OCI-LY1 (cell line): ENCODE results near the gene ASIC5.

Source experiments
- H2AFZ ChIP-seq: fragments of 200-600 bp; sonication (generic), shearing (Covaris generic); 2 replicates; pipeline ENCODE4 v1.6.0; 2014; ENCODE audit warnings: antibody characterized with exemption, mild to moderate bottlenecking, low read length
- H3F3A ChIP-seq: fragments of 200-600 bp; sonication (generic), shearing (Covaris generic); 2 replicates; pipeline ENCODE4 v1.6.0; 2014; ENCODE audit warnings: mild to moderate bottlenecking, antibody characterized with exemption, low read length, moderate library complexity; ENCODE audit not compliant: insufficient read depth
- H3K27ac ChIP-seq: fragments of 200-600 bp; sonication (generic); 2 replicates; pipeline ENCODE4 v1.5.1; 2014; ENCODE audit warnings: low read length, mixed run types, mild to moderate bottlenecking, low read depth; ENCODE audit not compliant: poor library complexity, severe bottlenecking
- H3K27me3 ChIP-seq: fragments of 200-600 bp; sonication (generic); 2 replicates; pipeline ENCODE4 v1.6.0; 2014; ENCODE audit warnings: antibody characterized with exemption, mild to moderate bottlenecking, low read length, moderate library complexity; ENCODE audit not compliant: insufficient read depth
- H3K36me3 ChIP-seq: fragments of 200-600 bp; sonication (generic); 2 replicates; pipeline ENCODE4 v1.6.1; 2014; ENCODE audit warnings: mild to moderate bottlenecking, antibody characterized with exemption, low read length, moderate library complexity, mixed read lengths; ENCODE audit not compliant: insufficient read depth
- H3K4me1 ChIP-seq: fragments of 200-600 bp; sonication (generic); 2 replicates; pipeline ENCODE4 v1.5.1; 2014; ENCODE audit warnings: mild to moderate bottlenecking, low read length, moderate library complexity; ENCODE audit not compliant: insufficient read depth, severe bottlenecking
- H3K4me2 ChIP-seq: fragments of 200-600 bp; sonication (generic), shearing (Covaris generic); 2 replicates; pipeline ENCODE4 v1.6.1; 2014; ENCODE audit warnings: low read length
- H3K4me3 ChIP-seq: fragments of 200-600 bp; sonication (generic); 2 replicates; pipeline ENCODE4 v1.5.1; 2014; ENCODE audit warnings: low read length, low read depth, mild to moderate bottlenecking, mixed read lengths; ENCODE audit not compliant: poor library complexity, severe bottlenecking
- H3K79me2 ChIP-seq: fragments of 200-600 bp; shearing (Covaris generic); 2 replicates; pipeline ENCODE4 v1.6.1; 2016; ENCODE audit warnings: mixed run types, low read length, mixed read lengths; ENCODE audit not compliant: insufficient read depth
- H3K9ac ChIP-seq: fragments of 200-600 bp; sonication (generic), shearing (Covaris generic); 2 replicates; pipeline ENCODE4 v1.6.1; 2014; ENCODE audit warnings: mild to moderate bottlenecking, low read length, mixed read lengths
- H3K9me2 ChIP-seq: fragments of 200-600 bp; sonication (generic), shearing (Covaris generic); 2 replicates; pipeline ENCODE4 v1.6.1; 2014; ENCODE audit warnings: low read depth, mild to moderate bottlenecking, low read length, mixed read lengths
- H3K9me3 ChIP-seq: fragments of 200-600 bp; shearing (Covaris generic); 2 replicates; pipeline ENCODE4 v1.6.1; 2014; ENCODE audit warnings: low read length, mixed read lengths
- H4K20me1 ChIP-seq: fragments of 200-600 bp; sonication (generic), shearing (Covaris generic); 2 replicates; pipeline ENCODE4 v1.6.0; 2016; ENCODE audit warnings: mild to moderate bottlenecking, low read length; ENCODE audit not compliant: insufficient read depth
- CTCF ChIP-seq: fragments of 200-600 bp; sonication (generic), shearing (Covaris generic); IDR thresholded peaks from 2 replicates; pipeline ENCODE4 v1.5.1; 2017; ENCODE audit warnings: mild to moderate bottlenecking, antibody characterized with exemption, low read length, moderate library complexity, mixed read lengths
- EZH2 ChIP-seq: fragments of 200-600 bp; sonication (generic), shearing (Covaris generic); IDR thresholded peaks from 2 replicates; pipeline ENCODE4 v1.8.0; 2017; ENCODE audit warnings: borderline replicate concordance, mixed run types, mild to moderate bottlenecking, antibody characterized with exemption, low read length, moderate library complexity, mixed read lengths

The ASIC5 gene

DNA sequence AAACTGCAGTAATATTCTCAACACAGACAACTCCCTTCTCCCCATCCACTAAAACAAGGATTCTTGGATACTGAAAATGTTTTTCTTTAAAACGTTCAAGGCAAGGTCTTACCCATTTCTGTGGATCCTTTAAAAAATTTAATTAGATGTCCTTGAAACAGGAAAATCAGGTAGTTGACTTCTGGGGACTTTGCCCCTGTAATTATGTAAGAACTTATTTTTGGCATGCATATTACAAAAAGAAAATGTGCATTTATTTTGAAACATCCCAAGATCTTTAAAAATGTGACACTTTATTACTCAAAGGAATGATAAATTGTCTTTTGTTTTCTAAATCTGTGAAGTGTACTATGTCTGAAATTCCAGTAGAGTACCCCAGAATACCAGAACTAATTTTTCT is 81.4 kb downstream of the ASIC5 start:
- no peak for TF ChIP-seq CTCF
- no peak for TF ChIP-seq EZH2
- Histone ChIP-seq H3K27me3 (no peaks in the 10 kb centered on the region), H4K20me1 (no peaks in the 10 kb centered on the region), H3K36me3 (no peaks in the 10 kb centered on the region), H3K79me2 (no peaks in the 10 kb centered on the region), H3K4me1 (no peaks in the 10 kb centered on the region), H3K9ac (no peak overlapping the region), H3K4me2 (no peak overlapping the region), H3K27ac (no peak overlapping the region), H3K9me2 (no peaks in the 10 kb centered on the region), H3K9me3 (no peaks in the 10 kb centered on the region), H2AFZ (no peak overlapping the region), H3F3A (no peaks in the 10 kb centered on the region), H3K4me3 (no peak overlapping the region)

GRCh38 chr4:155781249-155781831 is 84.7 kb downstream of the ASIC5 start:
- Histone ChIP-seq H3F3A (no peaks in the 10 kb centered on the region), H3K27me3 (no peaks in the 10 kb centered on the region), H3K9ac (no peak overlapping the region), H3K36me3 (no peaks in the 10 kb centered on the region), H4K20me1 (no peaks in the 10 kb centered on the region), H3K27ac (no peak overlapping the region), H3K4me1 (no peaks in the 10 kb centered on the region), H3K9me2 (no peaks in the 10 kb centered on the region), H3K9me3 (no peaks in the 10 kb centered on the region), H3K4me2 (no peak overlapping the region), H3K79me2 (no peaks in the 10 kb centered on the region), H2AFZ (no peak overlapping the region), H3K4me3 (no peak overlapping the region)
- TF ChIP-seq EZH2 (no peak), CTCF (no peak)

GRCh38 chr4:155780775-155781174 is 85.3 kb downstream of the ASIC5 start:
- no peak overlapping the region for H3K9ac ChIP-seq
- no peak overlapping the region for H3K27ac ChIP-seq
- H3F3A ChIP-seq, result no peaks in the 10 kb centered on the region
- H3K9me3 ChIP-seq, result no peaks in the 10 kb centered on the region
- H4K20me1 ChIP-seq, result no peaks in the 10 kb centered on the region
- H3K9me2 ChIP-seq, result no peaks in the 10 kb centered on the region
- no peaks in the 10 kb centered on the region for H3K79me2 ChIP-seq
- no peak overlapping the region for H3K4me2 ChIP-seq
- H3K4me3 ChIP-seq, result no peak overlapping the region
- H3K4me1 ChIP-seq, result no peaks in the 10 kb centered on the region
- H2AFZ ChIP-seq, result no peak overlapping the region
- H3K27me3 ChIP-seq, result no peaks in the 10 kb centered on the region
- H3K36me3 ChIP-seq, result no peaks in the 10 kb centered on the region
- TF ChIP-seq CTCF (no peak), EZH2 (no peak)
